Ascending aorta (tissue), 2 donors: ENCODE measurements around the gene ANO4. TPM values are rescaled to one million over a fixed set of nuclear protein-coding genes. Genes with fewer than 3 reads are reported as not detected.
"Not testable (repeated sequence)": the region's sequence is repeated elsewhere in the genome, so short reads cannot be mapped to it uniquely, and the experiment has no call there.

Source experiments
- DNase-seq, 2 donors: peaks; one replicate each; pipeline ENCODE4 v3.0.0-alpha.2; 2019; ENCODE audit warnings: low spot score in 2 of 2
- H3K27ac ChIP-seq, 2 donors: fragments of 200-600 bp; sonication (generic); one replicate each; pipeline ENCODE4 v1.5.1; 2016 to 2017; ENCODE audit warnings: mild to moderate bottlenecking in 1 of 2
- H3K27me3 ChIP-seq: fragments of 200-600 bp; sonication (generic); one replicate; pipeline ENCODE4 v1.5.1; 2017
- H3K36me3 ChIP-seq, 2 donors: fragments of 200-600 bp; sonication (generic); one replicate each; pipeline ENCODE4 v1.5.1; 2016
- H3K4me1 ChIP-seq, 2 donors: fragments of 200-600 bp; sonication (generic); one replicate each; pipeline ENCODE4 v1.5.1; 2016 to 2017; ENCODE audit warnings: mild to moderate bottlenecking in 1 of 2
- H3K4me3 ChIP-seq, 2 donors: fragments of 200-600 bp; sonication (generic); one replicate each; pipeline ENCODE4 v1.5.1; 2016 to 2017; ENCODE audit warnings: mild to moderate bottlenecking in 1 of 2
- H3K9me3 ChIP-seq, 2 donors: fragments of 200-600 bp; sonication (generic); one replicate each; pipeline ENCODE4 v1.5.1; 2016
- intact Hi-C: fragments of 100-400 bp; cut with DNase I; formaldehyde crosslinking; loops from one replicate; pipeline ENCODE4 v1.15.1; 2023
- total RNA-seq: library from RNA; depleted of rRNA; stranded (reverse); fragments of >200 nt; gene quantifications from one replicate; pipeline ENCODE4 v1.1.0, GENCODE V29; 2016
- TF ChIP-seq, protein P1 (sequence below), 3 experiments: fragments of 200-600 bp in 2 of 3; fragments of 450-650 bp in 1 of 3; sonication (generic) in 2 of 3; IDR thresholded peaks; one replicate each; pipeline ENCODE4 v1.5.1; 2016 to 2019; ENCODE audit warnings: antibody characterized with exemption in 3 of 3, mild to moderate bottlenecking in 1 of 3, moderate library complexity in 1 of 3

Gene ANO4
- total RNA-seq, 1 donor from 2014 or later = 0.11 TPM

DNA sequence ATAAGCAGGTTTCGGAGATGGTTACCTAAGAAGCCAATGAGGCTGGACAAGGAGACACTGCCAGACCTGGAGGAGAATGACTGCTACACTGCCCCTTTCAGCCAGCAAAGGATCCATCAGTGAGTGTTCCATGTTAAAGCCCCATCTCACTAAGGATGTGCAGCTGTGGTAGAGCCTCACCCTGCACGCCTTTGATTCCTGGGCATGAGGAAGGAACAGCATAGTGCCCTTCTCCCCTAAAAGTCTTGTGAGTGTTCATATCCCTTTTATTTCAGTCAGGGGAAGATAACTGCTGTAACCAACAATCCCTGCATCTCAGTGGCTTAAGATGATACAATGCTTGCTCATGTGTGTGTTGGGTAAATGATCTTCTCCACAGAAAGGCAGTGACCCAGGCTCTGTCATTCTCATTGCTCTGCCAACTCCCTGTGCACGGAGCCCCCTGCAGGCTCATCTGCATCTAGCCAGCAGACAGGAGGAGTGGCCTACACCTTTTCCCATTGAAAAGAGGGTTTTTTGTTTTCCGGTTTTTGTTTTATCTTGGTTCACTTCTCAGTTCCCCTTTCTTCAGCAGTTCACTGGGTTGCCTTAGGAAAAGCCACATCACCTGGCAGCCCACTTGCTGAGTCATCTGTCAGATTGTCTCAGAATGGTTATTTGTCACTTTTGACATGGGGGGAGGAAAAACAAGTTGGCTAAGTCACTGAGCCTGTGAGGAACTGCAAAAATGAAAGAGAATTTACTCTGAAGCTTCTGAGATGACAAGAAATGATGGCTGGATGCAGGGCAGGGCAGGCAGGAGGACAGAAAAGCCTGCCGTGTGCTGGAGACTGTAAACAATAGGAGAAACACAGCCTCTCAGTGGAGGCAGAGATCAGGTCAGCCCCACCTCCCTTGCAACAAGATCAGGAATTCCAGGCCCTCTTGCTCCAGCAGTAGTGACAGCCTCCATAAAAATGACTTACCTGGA is 193.3 kb downstream of the ANO4 start:
- DNase-seq = no peak
- H3K4me1 ChIP-seq = peaks cover 0 to 9% of the 10 kb centered on the region in 2 donors
- no peaks in the 10 kb centered on the region for H3K9me3 ChIP-seq
- H3K27ac ChIP-seq = peak overlapping the region in 1 of 2 donors; percentile 14
- no peak overlapping the region for H3K4me3 ChIP-seq
- no peaks in the 10 kb centered on the region for H3K27me3 ChIP-seq
- intact Hi-C loops = no loop called here
- TF ChIP-seq, protein P1, sequence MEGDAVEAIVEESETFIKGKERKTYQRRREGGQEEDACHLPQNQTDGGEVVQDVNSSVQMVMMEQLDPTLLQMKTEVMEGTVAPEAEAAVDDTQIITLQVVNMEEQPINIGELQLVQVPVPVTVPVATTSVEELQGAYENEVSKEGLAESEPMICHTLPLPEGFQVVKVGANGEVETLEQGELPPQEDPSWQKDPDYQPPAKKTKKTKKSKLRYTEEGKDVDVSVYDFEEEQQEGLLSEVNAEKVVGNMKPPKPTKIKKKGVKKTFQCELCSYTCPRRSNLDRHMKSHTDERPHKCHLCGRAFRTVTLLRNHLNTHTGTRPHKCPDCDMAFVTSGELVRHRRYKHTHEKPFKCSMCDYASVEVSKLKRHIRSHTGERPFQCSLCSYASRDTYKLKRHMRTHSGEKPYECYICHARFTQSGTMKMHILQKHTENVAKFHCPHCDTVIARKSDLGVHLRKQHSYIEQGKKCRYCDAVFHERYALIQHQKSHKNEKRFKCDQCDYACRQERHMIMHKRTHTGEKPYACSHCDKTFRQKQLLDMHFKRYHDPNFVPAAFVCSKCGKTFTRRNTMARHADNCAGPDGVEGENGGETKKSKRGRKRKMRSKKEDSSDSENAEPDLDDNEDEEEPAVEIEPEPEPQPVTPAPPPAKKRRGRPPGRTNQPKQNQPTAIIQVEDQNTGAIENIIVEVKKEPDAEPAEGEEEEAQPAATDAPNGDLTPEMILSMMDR (IDR thresholded peaks at IDR 0.05) = peak in 2 of 3 experiments; percentile 9 to 11
- H3K36me3 ChIP-seq = no peaks in the 10 kb centered on the region

DNA sequence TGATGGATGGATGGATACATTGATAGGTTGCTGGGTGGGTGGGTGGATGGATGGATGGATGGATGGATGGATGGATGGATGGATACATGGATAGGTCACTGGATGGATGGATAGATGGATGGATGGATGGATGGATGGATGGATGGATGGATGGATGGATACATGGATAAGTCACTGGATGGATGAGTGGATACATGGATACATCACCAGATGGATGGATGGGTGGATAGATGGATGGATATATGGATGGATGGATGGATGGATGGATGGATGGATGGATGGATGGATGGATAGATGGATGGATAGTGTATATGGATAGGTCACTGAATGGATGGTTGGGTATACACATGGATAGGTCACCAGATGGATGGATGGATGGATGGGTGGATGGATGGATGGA is 194.9 kb downstream of the ANO4 start:
- H3K4me1 ChIP-seq, intact Hi-C loops, H3K4me3 ChIP-seq, H3K27me3 ChIP-seq, H3K36me3 ChIP-seq, H3K9me3 ChIP-seq, DNase-seq, H3K27ac ChIP-seq: not testable (repeated sequence)

DNA sequence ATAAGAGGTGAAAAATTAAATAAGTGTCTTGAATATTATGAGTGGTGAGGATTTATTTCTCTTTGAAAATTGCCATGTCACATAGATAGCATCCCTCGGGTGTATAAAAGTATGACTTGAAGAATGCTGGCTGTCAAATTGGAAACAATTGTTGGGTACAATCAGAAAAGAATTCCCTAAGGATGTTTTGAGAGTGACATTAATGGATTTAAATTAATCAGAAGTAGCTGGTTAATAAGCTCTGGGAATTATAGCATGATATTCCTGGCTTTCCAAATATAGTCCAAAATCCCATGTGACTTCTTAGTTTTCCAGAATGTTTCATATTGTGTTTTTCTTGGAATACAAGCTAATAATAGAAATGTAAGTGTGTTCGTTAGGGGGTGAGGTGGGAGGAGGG is 196.5 kb downstream of the ANO4 start:
- no peaks in the 10 kb centered on the region for H3K36me3 ChIP-seq
- TF ChIP-seq, protein P1 (IDR thresholded peaks at IDR 0.05) = no peak
- H3K4me3 ChIP-seq = no peak overlapping the region
- peaks cover 0 to 9% of the 10 kb centered on the region in 2 donors for H3K4me1 ChIP-seq
- DNase-seq = no peak
- intact Hi-C loops = no loop called here
- no peaks in the 10 kb centered on the region for H3K9me3 ChIP-seq
- no peaks in the 10 kb centered on the region for H3K27me3 ChIP-seq
- no peak overlapping the region for H3K27ac ChIP-seq

DNA sequence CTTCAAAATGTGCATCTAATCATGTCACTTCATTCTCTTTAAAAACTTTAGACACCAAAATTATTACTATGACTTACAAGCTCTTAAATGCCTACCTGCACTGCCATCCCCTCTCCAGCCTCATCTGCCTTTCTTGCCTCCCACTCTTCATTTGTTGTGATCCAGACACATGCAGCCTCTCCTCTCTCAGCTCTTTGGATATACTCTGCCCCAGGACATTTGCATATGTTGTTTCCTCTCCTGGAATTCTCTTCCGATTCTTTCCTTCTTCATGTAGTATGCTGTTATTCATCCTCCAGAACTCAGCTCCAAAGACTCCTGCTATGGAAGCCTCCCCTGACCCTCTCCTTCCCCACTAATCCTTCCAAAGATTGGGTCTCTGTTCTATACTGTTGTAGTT is 197.6 kb downstream of the ANO4 start:
- Histone ChIP-seq H3K27me3 (no peaks in the 10 kb centered on the region), H3K9me3 (no peaks in the 10 kb centered on the region), H3K27ac (no peak overlapping the region), H3K4me1 (peaks cover 0 to 6% of the 10 kb centered on the region in 2 donors), H3K36me3 (no peaks in the 10 kb centered on the region), H3K4me3 (no peak overlapping the region)
- no peak for DNase-seq
- intact Hi-C loops = no loop called here
- TF ChIP-seq, protein P1 (IDR thresholded peaks at IDR 0.05) = no peak

DNA sequence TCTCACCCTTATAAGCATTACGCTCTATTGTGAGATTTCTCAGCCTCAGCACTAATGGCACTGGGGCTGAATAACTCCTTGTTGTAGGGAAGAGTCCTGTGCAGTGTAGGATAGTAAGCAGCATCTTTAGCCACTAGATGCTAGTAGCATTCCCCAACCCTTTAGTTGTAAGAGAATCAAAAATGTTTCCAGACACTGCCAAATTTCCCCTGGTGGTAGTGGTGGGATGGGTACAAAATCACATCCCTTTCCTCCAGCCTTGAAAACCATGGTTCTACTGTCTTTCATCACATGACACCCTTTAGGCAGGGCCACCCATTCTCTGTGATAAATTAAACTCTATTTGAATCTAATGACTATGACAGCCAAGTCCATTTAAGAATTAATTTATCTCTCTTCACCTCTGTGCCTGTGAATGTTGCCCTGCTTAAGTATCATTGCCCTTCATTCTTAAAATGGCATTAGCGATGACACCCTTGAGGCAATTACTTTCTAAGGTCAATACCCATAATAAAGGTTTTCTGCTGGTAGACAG is 199.4 kb downstream of the ANO4 start:
- no peaks in the 10 kb centered on the region for H3K27me3 ChIP-seq
- H3K36me3 ChIP-seq = no peaks in the 10 kb centered on the region
- no peak overlapping the region for H3K4me3 ChIP-seq
- TF ChIP-seq, protein P1 (IDR thresholded peaks at IDR 0.05) = no peak
- H3K9me3 ChIP-seq = no peaks in the 10 kb centered on the region
- no peak for DNase-seq
- no peak overlapping the region for H3K27ac ChIP-seq
- H3K4me1 ChIP-seq = peaks cover 0 to 2% of the 10 kb centered on the region in 2 donors
- intact Hi-C loops = no loop called here

DNA sequence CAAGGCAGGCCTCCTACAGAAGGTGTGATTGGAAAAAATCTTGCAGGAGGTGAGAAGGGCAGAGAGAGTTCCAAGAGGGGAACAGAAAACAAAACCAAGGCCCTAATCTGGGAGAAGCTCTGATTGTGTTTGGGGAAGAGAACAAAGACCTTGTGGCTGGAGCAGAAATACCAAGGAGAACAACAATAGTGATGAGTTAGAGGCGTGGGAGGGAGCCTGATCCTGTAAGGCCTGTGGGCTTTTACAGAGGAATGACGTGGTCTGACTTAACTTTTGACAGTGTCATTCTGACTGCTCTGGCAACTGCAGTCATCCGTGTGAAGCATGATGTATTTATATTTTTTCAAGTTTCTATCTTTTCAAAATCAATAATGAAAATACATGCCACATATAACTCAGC is 200.6 kb downstream of the ANO4 start:
- TF ChIP-seq, protein P1 (IDR thresholded peaks at IDR 0.05) = no peak
- no peak for DNase-seq
- Histone ChIP-seq H3K36me3 (no peaks in the 10 kb centered on the region), H3K9me3 (no peaks in the 10 kb centered on the region), H3K27ac (no peak overlapping the region), H3K27me3 (no peaks in the 10 kb centered on the region), H3K4me3 (no peak overlapping the region), H3K4me1 (peaks cover 0 to 2% of the 10 kb centered on the region in 2 donors)
- intact Hi-C loops = no loop called here
